ENCODE data around the gene GUCD1. TPM values are rescaled to one million over a fixed set of nuclear protein-coding genes. Genes with fewer than 3 reads are reported as not detected.

GUCD1 gene
- total and polyA plus RNA-seq, 9 of the 15 experiments (the other 6 are each of a cell fraction or from before 2014, with no cell fraction given): 31.5 to 67.8 (median 50.3) TPM

GRCh38 chr22:24588381-24588756 is 33.4 kb upstream of the GUCD1 start:
- Histone ChIP-seq H2AFZ (ENCODE audit: low read depth, low read length) (no peak overlapping the region), H3K27ac (ENCODE audit: extremely low read depth, low read depth, low read length) (no peak overlapping the region), H3K4me2 (ENCODE audit: insufficient read depth, low read length) (no peak overlapping the region), H3K79me2 (ENCODE audit: control insufficient read depth, insufficient read depth, low read length) (no peaks in the 10 kb centered on the region), H3K27me3 (ENCODE audit: control insufficient read depth in 2 of 2, insufficient read depth in 2 of 2, low read length in 2 of 2) (no peaks in the 10 kb centered on the region), H3K9ac (ENCODE audit: insufficient read depth in 1 of 2, low read depth in 2 of 2, low read length in 2 of 2) (peak overlapping the region in 1 of 2 experiments; percentile 52; a peak in 2 of 4 replicates), H3K4me3 (no peak overlapping the region), H3K9me3 (replicated peaks; ENCODE audit: control insufficient read depth, insufficient read depth, low read depth, low read length) (no peaks in the 10 kb centered on the region), H3K9me1 (ENCODE audit: control insufficient read depth, insufficient read depth, low read length) (no peaks in the 10 kb centered on the region), H3K4me1 (replicated peaks in 1 of 2; ENCODE audit: control insufficient read depth in 2 of 2, insufficient read depth in 2 of 2, low read length in 2 of 2) (peaks cover 0 to 27% of the 10 kb centered on the region in 2 experiments; a peak in 2 of 5 replicates), H3K36me3 (ENCODE audit: control insufficient read depth, insufficient read depth, low read length) (no peaks in the 10 kb centered on the region), H4K20me1 (replicated peaks; ENCODE audit: control insufficient read depth, insufficient read depth, low read length) (no peaks in the 10 kb centered on the region)
- POLR2A ChIA-PET: interaction anchor here (1.0 kb wide), 1 partner anchor 11 kb away, joined by 3 read pairs; no protein-coding TSS in a partner anchor
- in situ Hi-C loops (cut with MboI): no loop called here
- TF ChIP-seq NFIC (IDR thresholded peaks at IDR 0.05): peak; percentile 66
- TF ChIP-seq PTRF (tag; IDR thresholded peaks at IDR 0.05): no peak
- no peak for FAIRE-seq
- 15% methylated on average over 10 of the region's 13 CpGs for WGBS (ENCODE audit: insufficient coverage, low coverage, missing lambda C conversion rate)
- DNase-seq (ENCODE audit: extremely low read depth in 1 of 4, low spot score in 3 of 4): no peak
- no peak for ATAC-seq
- CTCF ChIA-PET (ENCODE audit: low intra/inter-chr PET ratio): no interaction called here
- BruUV-seq (replicated peaks): no TSS peak
- intact Hi-C loops (cut with micrococcal nuclease): no loop called here

- ChIA-PET POLR2A (no interaction called here), CTCF (ENCODE audit: low intra/inter-chr PET ratio) (no interaction called here)
- H2AFZ ChIP-seq (ENCODE audit: low read depth, low read length): no peak overlapping the region
- ATAC-seq (no peak), FAIRE-seq (no peak), DNase-seq (ENCODE audit: extremely low read depth in 1 of 4, low spot score in 3 of 4) (no peak)
- H3K9me3 ChIP-seq (replicated peaks; ENCODE audit: control insufficient read depth, insufficient read depth, low read depth, low read length): no peaks in the 10 kb centered on the region
- H3K9ac ChIP-seq (ENCODE audit: insufficient read depth in 1 of 2, low read depth in 2 of 2, low read length in 2 of 2): no peak overlapping the region
- in situ Hi-C loops (cut with MboI) (no loop called here), intact Hi-C loops (cut with micrococcal nuclease) (no loop called here)
- no peaks in the 10 kb centered on the region for H3K27me3 ChIP-seq (ENCODE audit: control insufficient read depth in 2 of 2, insufficient read depth in 2 of 2, low read length in 2 of 2)
- no peaks in the 10 kb centered on the region for H3K79me2 ChIP-seq (ENCODE audit: control insufficient read depth, insufficient read depth, low read length)
- H3K4me2 ChIP-seq (ENCODE audit: insufficient read depth, low read length): no peak overlapping the region
- no peak overlapping the region for H3K4me3 ChIP-seq
- no peaks in the 10 kb centered on the region for H4K20me1 ChIP-seq (replicated peaks; ENCODE audit: control insufficient read depth, insufficient read depth, low read length)
- peaks cover 0 to 26% of the 10 kb centered on the region in 2 experiments; a peak in 2 of 5 replicates for H3K4me1 ChIP-seq (replicated peaks in 1 of 2; ENCODE audit: control insufficient read depth in 2 of 2, insufficient read depth in 2 of 2, low read length in 2 of 2)
- no TSS peak for BruUV-seq (replicated peaks)
- H3K27ac ChIP-seq (ENCODE audit: extremely low read depth, low read depth, low read length): no peak overlapping the region
- no peaks in the 10 kb centered on the region for H3K9me1 ChIP-seq (ENCODE audit: control insufficient read depth, insufficient read depth, low read length)
- WGBS (ENCODE audit: insufficient coverage, low coverage, missing lambda C conversion rate): 38% methylated on average over 8 of the region's 8 CpGs
- H3K36me3 ChIP-seq (ENCODE audit: control insufficient read depth, insufficient read depth, low read length): no peaks in the 10 kb centered on the region
- no peak for TF ChIP-seq RBM39 (optimal IDR thresholded peaks at IDR 0.05; ENCODE audit: low read depth, low read length)
- TF ChIP-seq KDM1A (IDR thresholded peaks at IDR 0.05): no peak
- TF ChIP-seq ZNF165 (CRISPR knock-in tag; IDR thresholded peaks at IDR 0.05; ENCODE audit: borderline replicate concordance): no peak
- TF ChIP-seq MCM3 (IDR thresholded peaks at IDR 0.05): no peak
- TF ChIP-seq, protein P1, sequence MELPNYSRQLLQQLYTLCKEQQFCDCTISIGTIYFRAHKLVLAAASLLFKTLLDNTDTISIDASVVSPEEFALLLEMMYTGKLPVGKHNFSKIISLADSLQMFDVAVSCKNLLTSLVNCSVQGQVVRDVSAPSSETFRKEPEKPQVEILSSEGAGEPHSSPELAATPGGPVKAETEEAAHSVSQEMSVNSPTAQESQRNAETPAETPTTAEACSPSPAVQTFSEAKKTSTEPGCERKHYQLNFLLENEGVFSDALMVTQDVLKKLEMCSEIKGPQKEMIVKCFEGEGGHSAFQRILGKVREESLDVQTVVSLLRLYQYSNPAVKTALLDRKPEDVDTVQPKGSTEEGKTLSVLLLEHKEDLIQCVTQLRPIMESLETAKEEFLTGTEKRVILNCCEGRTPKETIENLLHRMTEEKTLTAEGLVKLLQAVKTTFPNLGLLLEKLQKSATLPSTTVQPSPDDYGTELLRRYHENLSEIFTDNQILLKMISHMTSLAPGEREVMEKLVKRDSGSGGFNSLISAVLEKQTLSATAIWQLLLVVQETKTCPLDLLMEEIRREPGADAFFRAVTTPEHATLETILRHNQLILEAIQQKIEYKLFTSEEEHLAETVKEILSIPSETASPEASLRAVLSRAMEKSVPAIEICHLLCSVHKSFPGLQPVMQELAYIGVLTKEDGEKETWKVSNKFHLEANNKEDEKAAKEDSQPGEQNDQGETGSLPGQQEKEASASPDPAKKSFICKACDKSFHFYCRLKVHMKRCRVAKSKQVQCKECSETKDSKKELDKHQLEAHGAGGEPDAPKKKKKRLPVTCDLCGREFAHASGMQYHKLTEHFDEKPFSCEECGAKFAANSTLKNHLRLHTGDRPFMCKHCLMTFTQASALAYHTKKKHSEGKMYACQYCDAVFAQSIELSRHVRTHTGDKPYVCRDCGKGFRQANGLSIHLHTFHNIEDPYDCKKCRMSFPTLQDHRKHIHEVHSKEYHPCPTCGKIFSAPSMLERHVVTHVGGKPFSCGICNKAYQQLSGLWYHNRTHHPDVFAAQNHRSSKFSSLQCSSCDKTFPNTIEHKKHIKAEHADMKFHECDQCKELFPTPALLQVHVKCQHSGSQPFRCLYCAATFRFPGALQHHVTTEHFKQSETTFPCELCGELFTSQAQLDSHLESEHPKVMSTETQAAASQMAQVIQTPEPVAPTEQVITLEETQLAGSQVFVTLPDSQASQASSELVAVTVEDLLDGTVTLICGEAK (IDR thresholded peaks at IDR 0.05): no peak
- TF ChIP-seq, protein P1 (CRISPR knock-in tag; IDR thresholded peaks at IDR 0.05): no peak
- TF ChIP-seq MTA3 (IDR thresholded peaks at IDR 0.05; ENCODE audit: borderline replicate concordance): no peak
These were observed 33.0 kb upstream of the GUCD1 start for GRCh38 chr22:24587948-24588347.
